PFSK-1 (cell line): ENCODE results near the gene HDDC2.

Experiments used
- FOXP2 ChIP-seq: optimal IDR thresholded peaks from 2 replicates; pipeline ENCODE3; 2011; ENCODE audit warnings: borderline replicate concordance, control low read depth, inconsistent platforms; ENCODE audit not compliant: insufficient read depth; ENCODE audit errors: extremely low read length, extremely low read depth
- POLR2AphosphoS5 ChIP-seq: IDR thresholded peaks from 2 replicates; pipeline ENCODE4 v1.6.1; 2012; ENCODE audit warnings: low read depth, mild to moderate bottlenecking, control low read depth, low read length, moderate library complexity
- SIN3A ChIP-seq: IDR thresholded peaks from 2 replicates; pipeline ENCODE4 v1.6.1; 2012; ENCODE audit warnings: mild to moderate bottlenecking, low read length, moderate library complexity, borderline replicate concordance; ENCODE audit not compliant: insufficient read depth
- TAF1 ChIP-seq: IDR thresholded peaks from 2 replicates; pipeline ENCODE4 v1.6.1; 2012; ENCODE audit warnings: low read length, control low read depth, borderline replicate concordance; ENCODE audit not compliant: insufficient read depth
- TF ChIP-seq, protein P1 (sequence below), 2 experiments: IDR thresholded peaks; 2 replicates each; pipeline versions ENCODE4 v1.6.1 to v1.8.0; 2011 to 2012; ENCODE audit warnings: low read depth in 2 of 2, low read length in 2 of 2, control low read depth in 1 of 2, inconsistent platforms in 1 of 2, mild to moderate bottlenecking in 1 of 2, moderate library complexity in 1 of 2; ENCODE audit not compliant: insufficient read depth in 1 of 2

HDDC2 gene

DNA sequence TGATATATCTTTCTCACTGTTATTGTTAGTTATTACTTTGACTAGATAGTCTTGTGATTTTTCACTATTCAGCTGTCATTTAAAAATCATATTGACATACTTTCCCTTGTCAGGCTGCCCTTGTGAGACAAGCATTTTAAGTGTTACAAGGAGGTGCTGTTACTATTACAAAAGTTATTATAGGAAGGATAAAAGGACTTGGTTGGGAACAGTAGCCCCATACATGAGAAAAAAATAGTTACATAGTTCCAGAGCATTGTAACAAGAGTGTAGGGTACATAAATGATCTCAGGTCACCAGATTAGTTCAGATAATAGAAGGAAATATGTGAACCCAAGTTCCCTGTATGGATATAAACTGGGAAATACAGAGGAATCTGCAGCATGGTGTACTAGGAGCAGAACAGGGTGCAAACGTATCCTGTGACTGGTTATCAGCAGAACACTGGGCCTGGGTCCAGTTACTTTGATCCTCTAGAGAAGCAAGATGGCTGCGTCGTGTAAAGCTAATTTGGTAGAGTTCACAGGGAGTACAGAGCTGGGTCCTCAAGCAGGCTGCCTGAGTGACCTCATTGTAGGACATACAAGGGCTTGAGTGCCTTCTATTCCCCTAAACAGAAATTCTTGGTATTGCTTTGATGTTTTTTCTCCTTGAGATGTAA is 38.5 kb upstream of the HDDC2 start:
- no peak for TF ChIP-seq FOXP2
- TF ChIP-seq SIN3A = no peak
- TF ChIP-seq TAF1 = no peak
- no peak for TF ChIP-seq POLR2AphosphoS5
- TF ChIP-seq, protein P1, sequence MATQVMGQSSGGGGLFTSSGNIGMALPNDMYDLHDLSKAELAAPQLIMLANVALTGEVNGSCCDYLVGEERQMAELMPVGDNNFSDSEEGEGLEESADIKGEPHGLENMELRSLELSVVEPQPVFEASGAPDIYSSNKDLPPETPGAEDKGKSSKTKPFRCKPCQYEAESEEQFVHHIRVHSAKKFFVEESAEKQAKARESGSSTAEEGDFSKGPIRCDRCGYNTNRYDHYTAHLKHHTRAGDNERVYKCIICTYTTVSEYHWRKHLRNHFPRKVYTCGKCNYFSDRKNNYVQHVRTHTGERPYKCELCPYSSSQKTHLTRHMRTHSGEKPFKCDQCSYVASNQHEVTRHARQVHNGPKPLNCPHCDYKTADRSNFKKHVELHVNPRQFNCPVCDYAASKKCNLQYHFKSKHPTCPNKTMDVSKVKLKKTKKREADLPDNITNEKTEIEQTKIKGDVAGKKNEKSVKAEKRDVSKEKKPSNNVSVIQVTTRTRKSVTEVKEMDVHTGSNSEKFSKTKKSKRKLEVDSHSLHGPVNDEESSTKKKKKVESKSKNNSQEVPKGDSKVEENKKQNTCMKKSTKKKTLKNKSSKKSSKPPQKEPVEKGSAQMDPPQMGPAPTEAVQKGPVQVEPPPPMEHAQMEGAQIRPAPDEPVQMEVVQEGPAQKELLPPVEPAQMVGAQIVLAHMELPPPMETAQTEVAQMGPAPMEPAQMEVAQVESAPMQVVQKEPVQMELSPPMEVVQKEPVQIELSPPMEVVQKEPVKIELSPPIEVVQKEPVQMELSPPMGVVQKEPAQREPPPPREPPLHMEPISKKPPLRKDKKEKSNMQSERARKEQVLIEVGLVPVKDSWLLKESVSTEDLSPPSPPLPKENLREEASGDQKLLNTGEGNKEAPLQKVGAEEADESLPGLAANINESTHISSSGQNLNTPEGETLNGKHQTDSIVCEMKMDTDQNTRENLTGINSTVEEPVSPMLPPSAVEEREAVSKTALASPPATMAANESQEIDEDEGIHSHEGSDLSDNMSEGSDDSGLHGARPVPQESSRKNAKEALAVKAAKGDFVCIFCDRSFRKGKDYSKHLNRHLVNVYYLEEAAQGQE (IDR thresholded peaks at IDR 0.05; ENCODE audit: insufficient read depth in 1 of 2, low read depth in 2 of 2, low read length in 2 of 2) = no peak

DNA sequence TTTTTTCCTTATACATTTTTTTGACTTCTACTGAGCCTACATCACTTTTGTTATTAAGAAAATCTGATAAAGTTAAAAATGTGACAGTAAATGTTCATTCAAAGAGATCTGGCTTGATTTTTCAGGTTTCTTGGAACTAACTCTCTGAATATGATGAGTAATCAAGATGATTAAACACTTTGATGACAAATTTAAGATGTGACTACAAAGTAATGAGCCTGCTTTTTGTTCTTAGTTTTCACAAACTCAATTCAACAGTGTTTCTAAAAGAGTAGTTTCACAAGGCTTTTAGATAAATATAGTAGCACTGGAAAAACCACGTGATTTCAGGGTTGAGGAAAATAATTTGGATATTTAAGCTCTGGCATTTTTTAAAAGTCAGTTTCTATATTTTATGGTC is 37.9 kb upstream of the HDDC2 start:
- TF ChIP-seq, protein P1 (IDR thresholded peaks at IDR 0.05; ENCODE audit: insufficient read depth in 1 of 2, low read depth in 2 of 2, low read length in 2 of 2) = no peak
- TF ChIP-seq FOXP2 (no peak), SIN3A (no peak), TAF1 (no peak), POLR2AphosphoS5 (no peak)

DNA sequence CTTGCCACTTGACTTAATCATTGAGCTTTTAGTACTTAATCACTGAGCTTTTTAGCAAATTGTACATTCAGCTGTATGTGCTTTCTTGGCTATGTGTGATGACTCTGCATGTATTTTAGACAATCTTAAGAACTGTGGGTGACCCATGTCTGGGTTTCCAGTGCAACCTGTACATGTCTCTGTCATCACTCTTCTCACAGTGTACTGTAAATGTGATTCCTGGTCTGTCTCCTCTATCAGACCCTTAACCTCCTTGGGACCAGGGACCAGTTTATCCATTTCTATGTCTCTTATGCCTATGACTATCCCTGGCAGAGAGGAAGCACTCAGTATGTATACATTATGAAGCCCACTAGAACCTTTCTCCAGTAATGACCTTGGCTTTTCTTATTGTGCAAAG is 36.6 kb upstream of the HDDC2 start:
- TF ChIP-seq TAF1 = no peak

DNA sequence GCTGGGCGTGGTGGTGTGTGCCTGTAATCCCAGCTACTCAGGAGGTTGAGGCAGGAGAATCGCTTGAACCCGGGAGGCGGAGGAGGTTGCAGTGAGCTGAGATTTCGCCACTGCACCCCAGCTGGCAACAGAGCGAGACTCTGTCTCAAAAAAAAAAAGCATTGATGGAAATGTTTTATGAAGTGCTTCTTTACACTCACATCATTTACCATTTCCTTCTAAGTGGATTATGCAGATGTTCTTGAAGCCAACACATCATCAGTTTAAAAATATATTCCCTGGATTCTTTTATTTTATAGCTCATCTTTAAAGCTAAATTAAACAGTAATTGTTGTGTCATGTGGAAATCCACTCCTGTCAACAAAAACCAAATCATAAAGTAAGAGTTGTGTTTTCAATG is 35.9 kb upstream of the HDDC2 start:
- TF ChIP-seq, protein P1 (IDR thresholded peaks at IDR 0.05; ENCODE audit: insufficient read depth in 1 of 2, low read depth in 2 of 2, low read length in 2 of 2) = no peak
- no peak for TF ChIP-seq SIN3A
- TF ChIP-seq POLR2AphosphoS5 = no peak
- no peak for TF ChIP-seq TAF1
- TF ChIP-seq FOXP2 = no peak

DNA sequence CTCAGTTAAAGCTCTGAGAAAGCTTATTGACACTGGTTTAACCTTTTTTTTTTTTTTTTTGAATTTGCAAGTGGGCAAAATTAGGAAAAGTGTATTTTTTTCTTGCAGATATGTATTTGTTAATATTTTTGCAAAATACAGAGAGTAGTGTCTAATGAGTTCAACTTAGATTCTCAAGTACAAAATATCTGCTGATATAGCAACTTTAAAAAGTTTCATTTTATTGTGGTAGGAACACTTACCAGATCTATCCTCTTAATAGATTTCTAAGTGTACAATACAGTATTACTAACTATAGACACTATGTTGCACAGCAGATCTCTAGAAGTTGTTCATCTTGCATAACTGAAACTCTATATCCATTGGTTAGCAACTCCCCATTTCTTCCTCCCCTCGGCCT is 30.9 kb upstream of the HDDC2 start:
- TF ChIP-seq, protein P1 (IDR thresholded peaks at IDR 0.05; ENCODE audit: insufficient read depth in 1 of 2, low read depth in 2 of 2, low read length in 2 of 2) = no peak
- TF ChIP-seq FOXP2 = no peak
- TF ChIP-seq TAF1 = no peak
- no peak for TF ChIP-seq POLR2AphosphoS5
- TF ChIP-seq SIN3A = no peak
